Transverse colon (tissue), 4 donors: Measurements from ENCODE around the gene RBP4. TPM values are rescaled to one million over a fixed set of nuclear protein-coding genes. Genes with fewer than 3 reads are reported as not detected.

ENCODE experiments used
- DNase-seq: peaks from one replicate; pipeline ENCODE4 v3.0.0-alpha.2; 2019
- H3K27ac ChIP-seq, 4 donors: fragments of 200-600 bp; sonication (generic); 2 replicates each; pipeline ENCODE4 v1.5.1; 2016 to 2018; ENCODE audit warnings: inconsistent platforms in 4 of 4
- H3K27me3 ChIP-seq: fragments of 200-600 bp; sonication (generic); 2 replicates; pipeline ENCODE4 v1.5.1; 2017; ENCODE audit warnings: inconsistent platforms
- H3K36me3 ChIP-seq, 4 donors: fragments of 200-600 bp; sonication (generic); 2 replicates each; pipeline ENCODE4 v1.5.1; 2017 to 2019; ENCODE audit warnings: inconsistent platforms in 4 of 4
- H3K4me1 ChIP-seq, 4 donors: fragments of 200-600 bp; sonication (generic); 2 replicates each; pipeline ENCODE4 v1.5.1; 2017 to 2020; ENCODE audit warnings: inconsistent platforms in 4 of 4
- H3K4me3 ChIP-seq, 4 donors: fragments of 200-600 bp; sonication (generic); 1 replicate in 1 of 4; 2 replicates in 3 of 4; pipeline versions ENCODE4 v1.5.1 to v1.6.1; 2017 to 2019; ENCODE audit warnings: inconsistent platforms in 4 of 4
- H3K9me3 ChIP-seq, 2 donors: fragments of 200-600 bp; sonication (generic); 2 replicates each; pipeline ENCODE4 v1.5.1; 2017 to 2019; ENCODE audit warnings: inconsistent platforms in 2 of 2
- CTCF ChIP-seq, 5 experiments: fragments of 200-600 bp in 3 of 5; fragments of 450-650 bp in 2 of 5; sonication (generic) in 3 of 5; IDR thresholded peaks; 1 replicate in 2 of 5; 2 replicates in 3 of 5; pipeline ENCODE4 v1.5.1; 2016 to 2017; ENCODE audit warnings: antibody characterized with exemption in 5 of 5, inconsistent platforms in 3 of 5, mild to moderate bottlenecking in 2 of 5, moderate library complexity in 1 of 5
- EP300 ChIP-seq: sonication (generic); formaldehyde crosslinking; IDR thresholded peaks from one replicate; pipeline ENCODE4 v1.6.1; 2017; ENCODE audit warnings: antibody characterized with exemption, low read depth
- POLR2A ChIP-seq: fragments of 450-650 bp; IDR thresholded peaks from one replicate; pipeline ENCODE4 v1.6.1; 2016; ENCODE audit warnings: antibody characterized with exemption, mild to moderate bottlenecking, moderate library complexity
- POLR2AphosphoS5 ChIP-seq, 3 donors: sonication (generic); formaldehyde crosslinking; IDR thresholded peaks; one replicate each; pipeline ENCODE4 v1.6.1; 2016; ENCODE audit warnings: antibody characterized with exemption in 3 of 3
- WGBS, 2 donors: methylation state at CpG; one replicate each; pipeline ENCODE4 v1.1.5; 2018; ENCODE audit warnings: low coverage in 1 of 2; 5-methylcytosine and 5-hydroxymethylcytosine counted together
- in situ Hi-C, 4 donors: fragments of 200-750 bp; cut with MboI; loops; one replicate each; pipeline versions ENCODE4 v1.15.0 to v1.15.1; 2017; ENCODE audit warnings: low sequenced_read_pairs in 3 of 4, low pct_ligation_motif_present in 1 of 4, low pct_unique_long_range_greater_than_20kb in 1 of 4
- intact Hi-C: fragments of 100-400 bp; cut with DNase I; formaldehyde crosslinking; loops from one replicate; pipeline ENCODE4 v1.15.1; 2023; ENCODE audit warnings: low total_unique reads
- total RNA-seq, 4 donors: library from RNA; depleted of rRNA; stranded (reverse); fragments of >200 nt; gene quantifications; one replicate each; pipeline ENCODE4 v1.1.0, GENCODE V29; 2016

The RBP4 gene
- total RNA-seq, 4 donors from 2014 or later: 3.4 to 18.0 (median 7.1) TPM

- no peak for DNase-seq
- no peaks in the 10 kb centered on the region for H3K9me3 ChIP-seq
- WGBS, 2 donors: 89 to 100% methylated on average over 1 to 6 of the region's 6 CpGs
- in situ Hi-C loops (no loop called here), intact Hi-C loops (no loop called here)
- H3K36me3 ChIP-seq: no peaks in the 10 kb centered on the region
- H3K4me1 ChIP-seq: no peaks in the 10 kb centered on the region
- peaks cover 8% of the 10 kb centered on the region for H3K27me3 ChIP-seq
- no peak overlapping the region for H3K4me3 ChIP-seq
- no peak overlapping the region for H3K27ac ChIP-seq
- TF ChIP-seq EP300 (no peak), POLR2AphosphoS5 (IDR thresholded peaks at IDR 0.05) (no peak), CTCF (IDR thresholded peaks at IDR 0.05) (no peak), POLR2A (no peak)
Measured at GRCh38 chr10:93560541-93560940, 40.5 kb downstream of the RBP4 start.

GRCh38 chr10:93559490-93559889 is 41.5 kb downstream of the RBP4 start:
- intact Hi-C loops (no loop called here), in situ Hi-C loops (loop anchor here in 2 of 4 donors (10.0 kb wide), 1 partner anchor 115 kb away; no protein-coding TSS in a partner anchor)
- no peak overlapping the region for H3K27ac ChIP-seq
- DNase-seq: no peak
- no peaks in the 10 kb centered on the region for H3K36me3 ChIP-seq
- no peaks in the 10 kb centered on the region for H3K27me3 ChIP-seq
- TF ChIP-seq POLR2AphosphoS5 (IDR thresholded peaks at IDR 0.05) (no peak), CTCF (IDR thresholded peaks at IDR 0.05) (no peak), POLR2A (no peak), EP300 (no peak)
- H3K4me1 ChIP-seq: peaks cover 0 to 6% (median 0%) of the 10 kb centered on the region in 4 donors
- no peak overlapping the region for H3K4me3 ChIP-seq
- WGBS, 2 donors: 83 to 95% methylated on average over 1 to 9 of the region's 9 CpGs
- no peaks in the 10 kb centered on the region for H3K9me3 ChIP-seq

GRCh38 chr10:93554760-93555432 is 46.1 kb downstream of the RBP4 start:
- Histone ChIP-seq H3K4me3 (no peak overlapping the region), H3K27me3 (no peaks in the 10 kb centered on the region), H3K4me1 (peaks cover 0 to 21% (median 6%) of the 10 kb centered on the region in 4 donors), H3K9me3 (no peaks in the 10 kb centered on the region), H3K27ac (peak overlapping the region in 2 of 4 donors; percentile 5 to 24), H3K36me3 (no peaks in the 10 kb centered on the region)
- intact Hi-C loops (no loop called here), in situ Hi-C loops (loop anchor here in 2 of 4 donors (10.0 kb wide), 1 partner anchor 120 kb away; no protein-coding TSS in a partner anchor)
- DNase-seq: peak; percentile 83
- 37 to 48% methylated on average over 2 to 14 of the region's 14 CpGs for WGBS, 2 donors
- TF ChIP-seq POLR2A: no peak
- peak; percentile 52 to 75 (median 66) for TF ChIP-seq CTCF (IDR thresholded peaks at IDR 0.05)
- TF ChIP-seq POLR2AphosphoS5 (IDR thresholded peaks at IDR 0.05): no peak
- no peak for TF ChIP-seq EP300

- in situ Hi-C loops: loop anchor here in 2 of 4 donors (10.0 kb wide), 1 partner anchor 121 kb away; no protein-coding TSS in a partner anchor
Measured at GRCh38 chr10:93554316-93554663, 46.7 kb downstream of the RBP4 start.

More at GRCh38 chr10:93554316-93554663, 46.7 kb downstream of the RBP4 start:
- Histone ChIP-seq H3K4me1 (peaks cover 0 to 21% (median 6%) of the 10 kb centered on the region in 4 donors), H3K36me3 (no peaks in the 10 kb centered on the region), H3K9me3 (no peaks in the 10 kb centered on the region), H3K4me3 (no peak overlapping the region), H3K27ac (no peak overlapping the region), H3K27me3 (no peaks in the 10 kb centered on the region)
- no peak for DNase-seq
- 86% methylated on average over 1 of the region's 1 CpG; no CpG with 5 or more reads in 1 of the 2 donors for WGBS, 2 donors
- no peak for TF ChIP-seq POLR2AphosphoS5 (IDR thresholded peaks at IDR 0.05)
- no peak for TF ChIP-seq EP300
- no peak for TF ChIP-seq CTCF (IDR thresholded peaks at IDR 0.05)
- no peak for TF ChIP-seq POLR2A
- intact Hi-C loops: no loop called here
